HG02840 (cell line): ENCODE data around the gene HMG20A.

Source experiments
- ATAC-seq: cut with Tn5 transposase; IDR thresholded peaks from one replicate; pipeline ENCODE4 v1.9.1; 2021; ENCODE audit warnings: mild to moderate bottlenecking, moderate library complexity, moderate number of reproducible peaks; ENCODE audit not compliant: unreplicated experiment, low FRiP score

Gene HMG20A

GRCh38 chr15:77513226-77513625 lies 92.5 kb downstream of the HMG20A start:
- no peak for ATAC-seq

GRCh38 chr15:77514641-77515402 lies 94.1 kb downstream of the HMG20A start:
- ATAC-seq = no peak

- no peak for ATAC-seq
Observed at GRCh38 chr15:77515613-77516012, 94.9 kb downstream of the HMG20A start.

GRCh38 chr15:77516076-77516475 lies 95.4 kb downstream of the HMG20A start:
- ATAC-seq = no peak

- no peak for ATAC-seq
Observed at GRCh38 chr15:77516786-77517185, 96.1 kb downstream of the HMG20A start.

GRCh38 chr15:77517579-77517978 lies 96.9 kb downstream of the HMG20A start:
- ATAC-seq = no peak

- no peak for ATAC-seq
Observed at GRCh38 chr15:77518458-77518857, 97.8 kb downstream of the HMG20A start.

- ATAC-seq = no peak
Observed at GRCh38 chr15:77519540-77519939, 98.9 kb downstream of the HMG20A start.

- no peak for ATAC-seq
Observed at GRCh38 chr15:77521206-77521605, 100.5 kb downstream of the HMG20A start.

GRCh38 chr15:77525400-77525811 lies 104.7 kb downstream of the HMG20A start:
- no peak for ATAC-seq

GRCh38 chr15:77525907-77526594 lies 105.4 kb downstream of the HMG20A start:
- ATAC-seq = no peak

- no peak for ATAC-seq
Observed at GRCh38 chr15:77526595-77527163, 106.0 kb downstream of the HMG20A start.

GRCh38 chr15:77527164-77527778 lies 106.6 kb downstream of the HMG20A start:
- no peak for ATAC-seq

- no peak for ATAC-seq
Observed at GRCh38 chr15:77527831-77528231, 107.1 kb downstream of the HMG20A start.

- no peak for ATAC-seq
Observed at GRCh38 chr15:77528290-77528967, 107.7 kb downstream of the HMG20A start.

- ATAC-seq = no peak
Observed at GRCh38 chr15:77528968-77529319, 108.3 kb downstream of the HMG20A start.

- no peak for ATAC-seq
Observed at GRCh38 chr15:77529394-77530159, 108.9 kb downstream of the HMG20A start.

GRCh38 chr15:77530576-77530975 lies 109.9 kb downstream of the HMG20A start:
- no peak for ATAC-seq

GRCh38 chr15:77531191-77532000 lies 110.7 kb downstream of the HMG20A start:
- ATAC-seq = no peak
